ENCODE measurements around the gene TTC7B. TPM values are rescaled to one million over a fixed set of nuclear protein-coding genes. Genes with fewer than 3 reads are reported as not detected.

The TTC7B gene
- total RNA-seq, 1 experiment from 2014 or later = 40.9 TPM

DNA sequence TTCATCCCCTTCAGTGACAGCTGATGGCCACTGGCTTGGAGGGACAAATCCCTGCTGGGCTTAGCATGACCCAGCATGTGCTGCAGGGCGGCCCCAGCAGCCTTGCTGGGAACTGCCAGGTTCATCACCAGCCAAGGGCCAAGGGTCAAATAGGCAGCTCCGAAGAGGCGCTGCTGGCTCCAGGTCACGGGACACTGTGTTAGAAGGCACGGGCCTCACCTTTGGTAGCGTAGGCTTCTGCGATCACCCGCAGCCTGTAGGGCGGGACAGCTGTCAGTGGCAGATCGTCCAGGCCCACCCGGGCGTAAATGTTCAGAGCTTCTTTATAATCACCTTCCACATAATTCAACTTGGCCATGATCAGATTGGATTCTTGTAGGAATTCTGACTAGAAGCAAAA is 35.7 kb downstream of the TTC7B start:
- POLR2A ChIA-PET = no interaction called here
- Histone ChIP-seq H3K27me3 (ENCODE audit: control insufficient read depth, insufficient read depth, low read length) (no peaks in the 10 kb centered on the region), H3K36me3 (ENCODE audit: control insufficient read depth, insufficient read depth, low read length) (no peaks in the 10 kb centered on the region), H3K27ac (ENCODE audit: low read length) (no peak overlapping the region), H3K4me1 (ENCODE audit: control insufficient read depth, insufficient read depth, low read length) (no peaks in the 10 kb centered on the region), H3K9me3 (ENCODE audit: control insufficient read depth, insufficient read depth, low read depth, low read length) (no peaks in the 10 kb centered on the region), H3K4me3 (ENCODE audit: low read depth in 2 of 2, low read length in 2 of 2) (no peak overlapping the region)
- CTCF ChIA-PET = interaction anchor here (0.5 kb wide), 1 partner anchor 375 kb away, joined by 5 read pairs; no protein-coding TSS in a partner anchor
- intact Hi-C loops (cut with micrococcal nuclease; ENCODE audit: unreplicated experiment) = no loop called here
- no peak for TF ChIP-seq SIN3A (IDR thresholded peaks at IDR 0.05; ENCODE audit: borderline replicate concordance, insufficient read depth, low read depth, low read length)
- no peak for TF ChIP-seq POLR2AphosphoS5 (IDR thresholded peaks at IDR 0.05; ENCODE audit: low read depth, low read length)
- TF ChIP-seq, protein P1, sequence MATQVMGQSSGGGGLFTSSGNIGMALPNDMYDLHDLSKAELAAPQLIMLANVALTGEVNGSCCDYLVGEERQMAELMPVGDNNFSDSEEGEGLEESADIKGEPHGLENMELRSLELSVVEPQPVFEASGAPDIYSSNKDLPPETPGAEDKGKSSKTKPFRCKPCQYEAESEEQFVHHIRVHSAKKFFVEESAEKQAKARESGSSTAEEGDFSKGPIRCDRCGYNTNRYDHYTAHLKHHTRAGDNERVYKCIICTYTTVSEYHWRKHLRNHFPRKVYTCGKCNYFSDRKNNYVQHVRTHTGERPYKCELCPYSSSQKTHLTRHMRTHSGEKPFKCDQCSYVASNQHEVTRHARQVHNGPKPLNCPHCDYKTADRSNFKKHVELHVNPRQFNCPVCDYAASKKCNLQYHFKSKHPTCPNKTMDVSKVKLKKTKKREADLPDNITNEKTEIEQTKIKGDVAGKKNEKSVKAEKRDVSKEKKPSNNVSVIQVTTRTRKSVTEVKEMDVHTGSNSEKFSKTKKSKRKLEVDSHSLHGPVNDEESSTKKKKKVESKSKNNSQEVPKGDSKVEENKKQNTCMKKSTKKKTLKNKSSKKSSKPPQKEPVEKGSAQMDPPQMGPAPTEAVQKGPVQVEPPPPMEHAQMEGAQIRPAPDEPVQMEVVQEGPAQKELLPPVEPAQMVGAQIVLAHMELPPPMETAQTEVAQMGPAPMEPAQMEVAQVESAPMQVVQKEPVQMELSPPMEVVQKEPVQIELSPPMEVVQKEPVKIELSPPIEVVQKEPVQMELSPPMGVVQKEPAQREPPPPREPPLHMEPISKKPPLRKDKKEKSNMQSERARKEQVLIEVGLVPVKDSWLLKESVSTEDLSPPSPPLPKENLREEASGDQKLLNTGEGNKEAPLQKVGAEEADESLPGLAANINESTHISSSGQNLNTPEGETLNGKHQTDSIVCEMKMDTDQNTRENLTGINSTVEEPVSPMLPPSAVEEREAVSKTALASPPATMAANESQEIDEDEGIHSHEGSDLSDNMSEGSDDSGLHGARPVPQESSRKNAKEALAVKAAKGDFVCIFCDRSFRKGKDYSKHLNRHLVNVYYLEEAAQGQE (IDR thresholded peaks at IDR 0.05; ENCODE audit: insufficient read depth in 1 of 2, low read depth in 2 of 2, low read length in 1 of 2) = no peak
- TF ChIP-seq, protein P2, sequence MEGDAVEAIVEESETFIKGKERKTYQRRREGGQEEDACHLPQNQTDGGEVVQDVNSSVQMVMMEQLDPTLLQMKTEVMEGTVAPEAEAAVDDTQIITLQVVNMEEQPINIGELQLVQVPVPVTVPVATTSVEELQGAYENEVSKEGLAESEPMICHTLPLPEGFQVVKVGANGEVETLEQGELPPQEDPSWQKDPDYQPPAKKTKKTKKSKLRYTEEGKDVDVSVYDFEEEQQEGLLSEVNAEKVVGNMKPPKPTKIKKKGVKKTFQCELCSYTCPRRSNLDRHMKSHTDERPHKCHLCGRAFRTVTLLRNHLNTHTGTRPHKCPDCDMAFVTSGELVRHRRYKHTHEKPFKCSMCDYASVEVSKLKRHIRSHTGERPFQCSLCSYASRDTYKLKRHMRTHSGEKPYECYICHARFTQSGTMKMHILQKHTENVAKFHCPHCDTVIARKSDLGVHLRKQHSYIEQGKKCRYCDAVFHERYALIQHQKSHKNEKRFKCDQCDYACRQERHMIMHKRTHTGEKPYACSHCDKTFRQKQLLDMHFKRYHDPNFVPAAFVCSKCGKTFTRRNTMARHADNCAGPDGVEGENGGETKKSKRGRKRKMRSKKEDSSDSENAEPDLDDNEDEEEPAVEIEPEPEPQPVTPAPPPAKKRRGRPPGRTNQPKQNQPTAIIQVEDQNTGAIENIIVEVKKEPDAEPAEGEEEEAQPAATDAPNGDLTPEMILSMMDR (IDR thresholded peaks at IDR 0.05) = no peak
- no peak for TF ChIP-seq TCF7L2 (IDR thresholded peaks at IDR 0.05; ENCODE audit: low read depth, low read length)
- DNase-seq (ENCODE audit: low read depth, low spot score) (no peak), ATAC-seq (no peak)
- no TSS peak for BruUV-seq (replicated peaks)
- in situ Hi-C loops (cut with HindIII; ENCODE audit: low pct_unique_long_range_greater_than_20kb, low sequenced_read_pairs) = no loop called here

DNA sequence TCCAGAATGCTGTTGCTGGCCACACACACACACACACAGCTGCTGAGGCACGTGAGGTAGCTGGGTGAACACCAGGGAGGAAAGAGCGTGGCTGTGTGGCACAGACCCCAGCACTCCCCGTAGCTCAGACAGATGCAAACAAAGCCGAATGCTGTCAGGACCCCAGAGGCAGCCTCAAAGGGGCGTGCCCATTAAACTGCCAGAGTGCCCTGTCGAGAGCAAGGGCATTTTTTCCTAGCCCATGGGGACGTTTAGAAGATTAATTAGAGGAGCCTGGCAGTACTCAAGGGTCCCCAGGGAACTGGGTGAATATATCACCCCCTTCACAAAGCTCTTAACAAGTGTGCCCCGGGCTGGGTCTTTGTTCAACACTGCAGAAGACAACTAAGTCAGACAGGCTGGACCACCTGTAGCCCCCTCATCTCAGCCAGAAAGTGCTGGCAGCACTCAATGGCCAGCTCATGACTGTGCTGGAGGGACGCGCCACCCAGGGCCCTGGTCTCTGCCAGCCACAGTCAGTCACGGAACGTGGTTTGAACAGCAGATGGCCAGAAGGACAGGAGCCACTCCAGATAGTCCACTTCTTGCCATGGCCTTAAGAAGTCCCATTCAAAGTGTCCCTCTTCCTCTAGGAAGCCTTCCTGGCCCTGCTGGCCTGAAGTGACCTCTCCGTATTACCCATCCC is 37.5 kb downstream of the TTC7B start:
- TF ChIP-seq, protein P1 (IDR thresholded peaks at IDR 0.05; ENCODE audit: insufficient read depth in 1 of 2, low read depth in 2 of 2, low read length in 1 of 2) = no peak
- no peak for TF ChIP-seq SIN3A (IDR thresholded peaks at IDR 0.05; ENCODE audit: borderline replicate concordance, insufficient read depth, low read depth, low read length)
- TF ChIP-seq TCF7L2 (IDR thresholded peaks at IDR 0.05; ENCODE audit: low read depth, low read length) = no peak
- TF ChIP-seq, protein P2 (IDR thresholded peaks at IDR 0.05) = no peak
- TF ChIP-seq POLR2AphosphoS5 (IDR thresholded peaks at IDR 0.05; ENCODE audit: low read depth, low read length) = no peak
- no peak for DNase-seq (ENCODE audit: low read depth, low spot score)
- H3K4me3 ChIP-seq (ENCODE audit: low read depth in 2 of 2, low read length in 2 of 2) = no peak overlapping the region
- H3K27me3 ChIP-seq (ENCODE audit: control insufficient read depth, insufficient read depth, low read length) = no peaks in the 10 kb centered on the region
- no peaks in the 10 kb centered on the region for H3K36me3 ChIP-seq (ENCODE audit: control insufficient read depth, insufficient read depth, low read length)
- intact Hi-C loops (cut with micrococcal nuclease; ENCODE audit: unreplicated experiment) = no loop called here
- H3K9me3 ChIP-seq (ENCODE audit: control insufficient read depth, insufficient read depth, low read depth, low read length) = no peaks in the 10 kb centered on the region
- no peak overlapping the region for H3K27ac ChIP-seq (ENCODE audit: low read length)
- no peaks in the 10 kb centered on the region for H3K4me1 ChIP-seq (ENCODE audit: control insufficient read depth, insufficient read depth, low read length)
- no peak for ATAC-seq
- no TSS peak for BruUV-seq (replicated peaks)
- in situ Hi-C loops (cut with HindIII; ENCODE audit: low pct_unique_long_range_greater_than_20kb, low sequenced_read_pairs) = no loop called here
- ChIA-PET POLR2A (no interaction called here), CTCF (no interaction called here)
